Nephron (organoid): ENCODE measurements around the gene UBR1.

Experiments used
- H3K27ac Mint-ChIP-seq, 3 experiments: 2 replicates each; pipeline ENCODE4 v1.8.0; 2020; ENCODE audit warnings: mixed read lengths in 3 of 3, mild to moderate bottlenecking in 2 of 3, moderate library complexity in 1 of 3
- H3K27me3 Mint-ChIP-seq: 2 replicates; pipeline ENCODE4 v1.8.0; 2021; ENCODE audit warnings: low read depth, mild to moderate bottlenecking, moderate library complexity, mixed read lengths
- H3K36me3 Mint-ChIP-seq: 2 replicates; pipeline ENCODE4 v1.8.0; 2020; ENCODE audit warnings: low read depth, mixed read lengths
- H3K4me1 Mint-ChIP-seq: 2 replicates; pipeline ENCODE4 v1.8.0; 2020; ENCODE audit warnings: mixed read lengths
- H3K4me3 Mint-ChIP-seq, 3 experiments: 2 replicates each; pipeline ENCODE4 v1.8.0; 2020; ENCODE audit warnings: mild to moderate bottlenecking in 3 of 3, mixed read lengths in 3 of 3, moderate library complexity in 2 of 3
- H3K9me3 Mint-ChIP-seq: 2 replicates; pipeline ENCODE4 v1.8.0; 2020; ENCODE audit warnings: mixed read lengths
- TF ChIP-seq, protein P1 (sequence below), 3 experiments: fragments of 200-600 bp; sonication (generic); IDR thresholded peaks; one replicate each; pipeline ENCODE4 v1.5.0; 2021; ENCODE audit warnings: antibody characterized with exemption in 3 of 3; ENCODE audit not compliant: unreplicated experiment in 3 of 3

Gene UBR1

DNA sequence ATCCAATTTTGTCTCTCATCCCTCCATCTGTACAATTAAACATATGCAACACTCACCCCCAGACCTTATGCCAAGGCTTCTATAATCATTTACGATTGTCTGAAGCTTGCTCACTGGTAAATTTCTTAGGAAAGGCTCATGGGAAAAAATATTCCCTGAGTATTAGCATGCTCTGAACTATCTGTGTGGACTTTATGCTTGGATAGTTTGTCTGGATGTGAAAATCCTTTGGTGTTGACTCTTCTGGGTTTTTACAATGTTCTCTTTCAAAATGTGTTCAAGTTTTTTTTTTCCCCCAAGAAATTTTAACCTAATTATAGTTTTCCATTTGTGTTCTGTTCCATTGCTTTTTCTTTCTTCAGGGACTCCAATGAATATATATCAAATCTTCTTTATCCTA is 165.3 kb downstream of the UBR1 start:
- no peaks in the 10 kb centered on the region for H3K9me3 Mint-ChIP-seq
- H3K27ac Mint-ChIP-seq: no peak overlapping the region
- H3K4me3 Mint-ChIP-seq: no peak overlapping the region
- TF ChIP-seq, protein P1, sequence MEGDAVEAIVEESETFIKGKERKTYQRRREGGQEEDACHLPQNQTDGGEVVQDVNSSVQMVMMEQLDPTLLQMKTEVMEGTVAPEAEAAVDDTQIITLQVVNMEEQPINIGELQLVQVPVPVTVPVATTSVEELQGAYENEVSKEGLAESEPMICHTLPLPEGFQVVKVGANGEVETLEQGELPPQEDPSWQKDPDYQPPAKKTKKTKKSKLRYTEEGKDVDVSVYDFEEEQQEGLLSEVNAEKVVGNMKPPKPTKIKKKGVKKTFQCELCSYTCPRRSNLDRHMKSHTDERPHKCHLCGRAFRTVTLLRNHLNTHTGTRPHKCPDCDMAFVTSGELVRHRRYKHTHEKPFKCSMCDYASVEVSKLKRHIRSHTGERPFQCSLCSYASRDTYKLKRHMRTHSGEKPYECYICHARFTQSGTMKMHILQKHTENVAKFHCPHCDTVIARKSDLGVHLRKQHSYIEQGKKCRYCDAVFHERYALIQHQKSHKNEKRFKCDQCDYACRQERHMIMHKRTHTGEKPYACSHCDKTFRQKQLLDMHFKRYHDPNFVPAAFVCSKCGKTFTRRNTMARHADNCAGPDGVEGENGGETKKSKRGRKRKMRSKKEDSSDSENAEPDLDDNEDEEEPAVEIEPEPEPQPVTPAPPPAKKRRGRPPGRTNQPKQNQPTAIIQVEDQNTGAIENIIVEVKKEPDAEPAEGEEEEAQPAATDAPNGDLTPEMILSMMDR (IDR thresholded peaks at IDR 0.05; ENCODE audit: unreplicated experiment in 3 of 3): no peak
- no peaks in the 10 kb centered on the region for H3K27me3 Mint-ChIP-seq
- peaks cover 20% of the 10 kb centered on the region for H3K36me3 Mint-ChIP-seq
- no peaks in the 10 kb centered on the region for H3K4me1 Mint-ChIP-seq

GRCh38 chr15:42939841-42940240 is 166.0 kb downstream of the UBR1 start:
- H3K4me1 Mint-ChIP-seq: no peaks in the 10 kb centered on the region

GRCh38 chr15:42937143-42937542 is 168.7 kb downstream of the UBR1 start:
- no peaks in the 10 kb centered on the region for H3K9me3 Mint-ChIP-seq

More at GRCh38 chr15:42939841-42940240, 166.0 kb downstream of the UBR1 start:
- Mint-ChIP-seq H3K9me3 (no peaks in the 10 kb centered on the region), H3K27ac (no peak overlapping the region), H3K27me3 (no peaks in the 10 kb centered on the region), H3K36me3 (peaks cover 14% of the 10 kb centered on the region), H3K4me3 (no peak overlapping the region)
- TF ChIP-seq, protein P1 (IDR thresholded peaks at IDR 0.05; ENCODE audit: unreplicated experiment in 3 of 3): no peak

GRCh38 chr15:42933886-42934667 is 171.8 kb downstream of the UBR1 start:
- Mint-ChIP-seq H3K27me3 (no peaks in the 10 kb centered on the region), H3K27ac (no peak overlapping the region), H3K4me3 (no peak overlapping the region), H3K9me3 (no peaks in the 10 kb centered on the region), H3K36me3 (no peaks in the 10 kb centered on the region), H3K4me1 (no peaks in the 10 kb centered on the region)
- TF ChIP-seq, protein P1 (IDR thresholded peaks at IDR 0.05; ENCODE audit: unreplicated experiment in 3 of 3): no peak

More at GRCh38 chr15:42937143-42937542, 168.7 kb downstream of the UBR1 start:
- TF ChIP-seq, protein P1 (IDR thresholded peaks at IDR 0.05; ENCODE audit: unreplicated experiment in 3 of 3): no peak
- H3K4me1 Mint-ChIP-seq: no peaks in the 10 kb centered on the region
- no peak overlapping the region for H3K4me3 Mint-ChIP-seq
- H3K27me3 Mint-ChIP-seq: no peaks in the 10 kb centered on the region
- H3K27ac Mint-ChIP-seq: no peak overlapping the region
- peaks cover 4% of the 10 kb centered on the region for H3K36me3 Mint-ChIP-seq

DNA sequence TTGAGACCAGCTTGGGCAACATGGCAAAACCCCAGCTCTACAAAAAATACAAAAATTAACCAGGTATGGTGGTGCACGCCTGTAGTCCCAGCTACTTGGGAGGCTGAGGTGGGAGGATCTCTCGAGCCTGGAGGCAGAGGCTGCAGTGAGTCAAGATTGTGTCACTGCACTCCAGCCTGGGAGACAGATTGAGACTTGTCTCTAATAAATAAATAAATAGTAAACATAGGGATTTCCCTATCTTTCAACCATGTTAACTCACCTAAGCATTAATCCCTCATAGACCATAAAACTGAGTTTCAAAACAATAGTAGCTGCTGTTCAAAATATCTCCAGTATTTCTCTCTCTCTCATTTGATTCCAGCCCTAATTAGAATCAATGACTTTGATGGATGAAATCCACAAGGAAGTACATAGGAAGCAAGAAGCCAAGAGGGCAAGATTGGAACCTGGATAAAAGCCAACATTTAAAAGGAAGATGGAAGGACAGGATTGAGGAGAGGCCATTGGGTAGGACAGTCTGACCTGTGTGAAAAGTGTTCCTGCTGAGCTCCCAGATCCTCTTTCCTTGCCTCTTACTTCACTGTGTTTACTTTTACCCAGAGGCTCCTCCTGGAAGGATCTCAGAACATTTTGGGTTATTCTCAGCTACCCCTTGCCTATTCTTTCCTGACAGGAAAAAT is 172.9 kb downstream of the UBR1 start:
- no peaks in the 10 kb centered on the region for H3K4me1 Mint-ChIP-seq
- no peaks in the 10 kb centered on the region for H3K27me3 Mint-ChIP-seq
- H3K27ac Mint-ChIP-seq: no peak overlapping the region
- no peaks in the 10 kb centered on the region for H3K36me3 Mint-ChIP-seq
- H3K9me3 Mint-ChIP-seq: no peaks in the 10 kb centered on the region
- no peak overlapping the region for H3K4me3 Mint-ChIP-seq
- TF ChIP-seq, protein P1 (IDR thresholded peaks at IDR 0.05; ENCODE audit: unreplicated experiment in 3 of 3): no peak
